Sigmoid colon (tissue), 4 donors: Measurements from ENCODE around the gene LAMB3.

Source experiments
- POLR2AphosphoS5 ChIP-seq, 4 donors: sonication (generic); formaldehyde crosslinking; IDR thresholded peaks; one replicate each; pipeline ENCODE4 v1.6.1; 2017; ENCODE audit warnings: antibody characterized with exemption in 4 of 4
- TF ChIP-seq, protein P1 (sequence below), 4 experiments: fragments of 450-650 bp in 3 of 4; fragments of 200-600 bp in 1 of 4; IDR thresholded peaks; one replicate each; pipeline ENCODE4 v1.5.1; 2016 to 2019; ENCODE audit warnings: antibody characterized with exemption in 4 of 4, mild to moderate bottlenecking in 3 of 4, moderate library complexity in 2 of 4

DNA sequence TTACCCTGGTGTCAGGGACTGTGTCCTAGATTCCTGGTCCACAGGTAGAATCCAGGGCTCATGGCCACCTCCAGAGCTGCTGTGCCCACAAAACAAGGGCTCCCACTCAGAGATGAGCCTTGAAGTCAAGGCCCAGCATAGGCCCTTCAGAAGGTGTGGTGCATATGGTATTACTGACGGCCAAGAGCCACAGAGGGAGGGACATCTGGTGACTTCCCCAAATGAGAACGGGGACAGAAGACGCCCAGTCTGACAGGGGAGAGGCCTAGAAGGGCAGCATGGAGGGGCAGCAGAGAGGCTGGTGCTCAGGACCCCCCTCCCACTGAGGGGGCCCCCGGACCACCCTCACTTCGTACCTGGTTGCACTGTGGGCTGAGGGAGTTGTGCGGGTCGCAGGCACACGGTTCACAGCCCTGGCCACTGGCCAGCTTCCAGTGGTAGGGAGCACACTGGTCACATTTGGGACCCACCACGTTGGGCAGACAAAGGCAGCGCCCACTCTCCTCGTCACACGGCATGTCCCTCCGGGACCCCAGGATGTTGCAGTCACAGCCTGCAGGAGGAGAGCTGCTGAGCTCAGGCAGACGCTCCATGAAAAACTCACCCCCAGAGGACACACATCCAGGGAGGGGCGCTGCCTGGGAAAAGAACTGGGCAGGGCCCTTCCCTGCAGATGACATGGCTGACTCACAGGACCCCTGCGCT is 25.0 kb downstream of the LAMB3 start:
- TF ChIP-seq, protein P1, sequence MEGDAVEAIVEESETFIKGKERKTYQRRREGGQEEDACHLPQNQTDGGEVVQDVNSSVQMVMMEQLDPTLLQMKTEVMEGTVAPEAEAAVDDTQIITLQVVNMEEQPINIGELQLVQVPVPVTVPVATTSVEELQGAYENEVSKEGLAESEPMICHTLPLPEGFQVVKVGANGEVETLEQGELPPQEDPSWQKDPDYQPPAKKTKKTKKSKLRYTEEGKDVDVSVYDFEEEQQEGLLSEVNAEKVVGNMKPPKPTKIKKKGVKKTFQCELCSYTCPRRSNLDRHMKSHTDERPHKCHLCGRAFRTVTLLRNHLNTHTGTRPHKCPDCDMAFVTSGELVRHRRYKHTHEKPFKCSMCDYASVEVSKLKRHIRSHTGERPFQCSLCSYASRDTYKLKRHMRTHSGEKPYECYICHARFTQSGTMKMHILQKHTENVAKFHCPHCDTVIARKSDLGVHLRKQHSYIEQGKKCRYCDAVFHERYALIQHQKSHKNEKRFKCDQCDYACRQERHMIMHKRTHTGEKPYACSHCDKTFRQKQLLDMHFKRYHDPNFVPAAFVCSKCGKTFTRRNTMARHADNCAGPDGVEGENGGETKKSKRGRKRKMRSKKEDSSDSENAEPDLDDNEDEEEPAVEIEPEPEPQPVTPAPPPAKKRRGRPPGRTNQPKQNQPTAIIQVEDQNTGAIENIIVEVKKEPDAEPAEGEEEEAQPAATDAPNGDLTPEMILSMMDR (IDR thresholded peaks at IDR 0.05) = no peak
- no peak for TF ChIP-seq POLR2AphosphoS5 (IDR thresholded peaks at IDR 0.05)
